Endothelial cell of umbilical vein (primary cell): ENCODE data around the gene TRIM45. TPM values are rescaled to one million over a fixed set of nuclear protein-coding genes. Genes with fewer than 3 reads are reported as not detected.

ENCODE experiments used
- BruUV-seq: library from RNA; stranded (reverse); fragments of 400-500 nt; replicated peaks from 2 replicates; lab custom pipeline; 2021; lab: Mats Ljungman, UMichigan
- CTCF ChIA-PET: fragments of 300-600, 350-600 bp; sonication (Branson Sonifier 250); formaldehyde crosslinking; loops from one replicate; lab custom pipeline; 2021; ENCODE audit warnings: antibody characterized with exemption, inconsistent platforms; lab: Charles Lee
- POLR2A ChIA-PET: fragments of 300-600, 350-600 bp; sonication (Branson Sonifier 250); formaldehyde crosslinking; loops from one replicate; lab custom pipeline; 2021; ENCODE audit warnings: antibody characterized with exemption, inconsistent platforms; lab: Charles Lee
- DNase-seq: peaks from one replicate; pipeline ENCODE4 v3.0.0-alpha.2; 2011; ENCODE audit warnings: low read depth, low spot score
- FAIRE-seq: peaks from 2 replicates; lab custom pipeline; 2011; peaks lifted over from hg19 to GRCh38; lab: Jason Lieb, UNC
- H2AFZ ChIP-seq: 2 replicates; pipeline ENCODE4 v1.6.0; 2012; ENCODE audit warnings: low read depth, low read length, control low read depth, inconsistent platforms
- H3K27ac ChIP-seq: 2 replicates; pipeline ENCODE4 v1.5.1; 2011; ENCODE audit warnings: low read depth, mild to moderate bottlenecking, control low read depth, low read length, moderate library complexity; ENCODE audit not compliant: insufficient read depth
- H3K27me3 ChIP-seq, 2 experiments: 2 replicates each; pipeline versions ENCODE4 v1.6.0 to v1.6.1; 2011; ENCODE audit warnings: low read length in 2 of 2, mixed read lengths in 1 of 2; ENCODE audit not compliant: control insufficient read depth in 2 of 2, insufficient read depth in 2 of 2
- H3K36me3 ChIP-seq, 2 experiments: 2 replicates in 1 of 2; 3 replicates in 1 of 2; pipeline ENCODE4 v1.5.1; 2011; ENCODE audit warnings: low read length in 2 of 2, mild to moderate bottlenecking in 1 of 2, moderate library complexity in 1 of 2; ENCODE audit not compliant: control insufficient read depth in 2 of 2, insufficient read depth in 2 of 2; ENCODE audit errors: extremely low read depth in 1 of 2
- H3K4me1 ChIP-seq: 3 replicates; pipeline ENCODE4 v1.5.1; 2011; ENCODE audit warnings: mild to moderate bottlenecking, low read length; ENCODE audit not compliant: control insufficient read depth, insufficient read depth; ENCODE audit errors: extremely low read depth
- H3K4me2 ChIP-seq: 2 replicates; pipeline ENCODE4 v1.6.1; 2011; ENCODE audit warnings: low read length, control low read depth, mixed read lengths; ENCODE audit not compliant: insufficient read depth
- H3K4me3 ChIP-seq, 3 experiments: fragments of 200-600 bp in 1 of 3; sonication (generic), shearing (Covaris generic) in 1 of 3; replicated peaks in 1 of 3; 2 replicates each; pipeline ENCODE4 v1.5.1; 2011 to 2016; ENCODE audit warnings: control low read depth in 3 of 3, low read length in 3 of 3, mild to moderate bottlenecking in 2 of 3, inconsistent platforms in 1 of 3, low read depth in 1 of 3, moderate library complexity in 1 of 3; ENCODE audit not compliant: insufficient read depth in 1 of 3
- H3K79me2 ChIP-seq: 2 replicates; pipeline ENCODE4 v1.6.0; 2012; ENCODE audit warnings: low read length, inconsistent platforms; ENCODE audit not compliant: control insufficient read depth, insufficient read depth
- H3K9ac ChIP-seq: replicated peaks from 2 replicates; pipeline ENCODE3; 2011; ENCODE audit warnings: low read length, control low read depth; ENCODE audit not compliant: insufficient read depth; ENCODE audit errors: extremely low read depth
- H3K9me1 ChIP-seq: replicated peaks from 3 replicates; pipeline ENCODE4 v1.6.0; 2011; ENCODE audit warnings: mild to moderate bottlenecking, low read length; ENCODE audit not compliant: control insufficient read depth, insufficient read depth; ENCODE audit errors: extremely low read depth
- H3K9me3 ChIP-seq: replicated peaks from 2 replicates; pipeline ENCODE4 v1.5.1; 2012; ENCODE audit warnings: low read length, inconsistent platforms; ENCODE audit not compliant: control insufficient read depth, insufficient read depth
- H4K20me1 ChIP-seq: replicated peaks from 2 replicates; pipeline ENCODE3; 2011; ENCODE audit warnings: mild to moderate bottlenecking, low read length; ENCODE audit not compliant: control insufficient read depth, insufficient read depth; ENCODE audit errors: extremely low read depth
- CTCF ChIP-seq, 2 donors: IDR thresholded peaks; 1 replicate in 1 of 2; 2 replicates in 1 of 2; pipeline ENCODE4 v1.5.1; 2011; ENCODE audit warnings: low read length in 2 of 2, mild to moderate bottlenecking in 2 of 2, moderate library complexity in 2 of 2, control low read depth in 1 of 2, inconsistent platforms in 1 of 2, low read depth in 1 of 2; ENCODE audit not compliant: insufficient read depth in 1 of 2; ENCODE audit errors: extremely low read depth in 1 of 2
- EZH2 ChIP-seq: IDR thresholded peaks from 2 replicates; pipeline ENCODE4 v1.6.1; 2012; ENCODE audit warnings: borderline replicate concordance, low read depth, mild to moderate bottlenecking, moderate library complexity, low read length, inconsistent platforms; ENCODE audit not compliant: severe bottlenecking
- FOS ChIP-seq: IDR thresholded peaks from 2 replicates; pipeline ENCODE4 v1.6.1; 2011; ENCODE audit warnings: mild to moderate bottlenecking, low read length, moderate library complexity, borderline replicate concordance; ENCODE audit not compliant: insufficient read depth
- GATA2 ChIP-seq: IDR thresholded peaks from 2 replicates; pipeline ENCODE4 v1.7.0; 2011; ENCODE audit warnings: low read depth, mild to moderate bottlenecking, moderate library complexity, mixed read lengths, low read length; ENCODE audit not compliant: insufficient read length, insufficient read depth
- JUN ChIP-seq: IDR thresholded peaks from 2 replicates; pipeline ENCODE4 v1.6.1; 2011; ENCODE audit warnings: borderline replicate concordance, low read depth; ENCODE audit not compliant: insufficient read length, insufficient read depth
- MAX ChIP-seq: IDR thresholded peaks from 2 replicates; pipeline ENCODE4 v1.6.1; 2011; ENCODE audit not compliant: insufficient read depth, insufficient read length
- MYC ChIP-seq: IDR thresholded peaks from one replicate; pipeline ENCODE4 v1.6.1; 2011; ENCODE audit warnings: mild to moderate bottlenecking, low read depth, low read length
- POLR2A ChIP-seq: IDR thresholded peaks from 2 replicates; pipeline ENCODE4 v1.6.1; 2012; ENCODE audit warnings: low read depth, mild to moderate bottlenecking, control low read depth, low read length
- POLR2AphosphoS5 ChIP-seq: IDR thresholded peaks from 2 replicates; pipeline ENCODE4 v1.6.1; 2012; ENCODE audit warnings: low read depth, mild to moderate bottlenecking, control low read depth, low read length, moderate library complexity; ENCODE audit not compliant: insufficient read depth
- dilution Hi-C: fragments of 300-500 bp; cut with MboI; formaldehyde crosslinking; loops from one replicate; pipeline ENCODE4 v1.15.0; 2019; ENCODE audit warnings: low sequenced_read_pairs; ENCODE audit not compliant: extremely low pct_ligation_motif_present
- intact Hi-C: fragments of 100-400 bp; cut with micrococcal nuclease; formaldehyde crosslinking; loops from one replicate; pipeline ENCODE4 v1.10.0; 2022
- polyA plus RNA-seq, 4 experiments: library from polyadenylated mRNA; depleted of rRNA in 3 of 4; stranded (reverse) in 3 of 4; unstranded in 1 of 4; fragments of >200 nt; gene quantifications; 2 replicates each; pipeline versions ENCODE4 v1.2.1 to v1.2.3, GENCODE V29; 2011 to 2012; ENCODE audit warnings: missing spikeins in 1 of 4
- total RNA-seq: library from RNA; stranded (reverse); gene quantifications from 2 replicates; pipeline ENCODE4 v1.2.3, GENCODE V29; 2021

Gene TRIM45
- total and polyA plus RNA-seq, 2 donors (not counting 3 experiments of a cell fraction or from before 2014, with no cell fraction given) = 2.9 to 3.1 TPM

- intact Hi-C loops = no loop called here
These were observed 6.7 kb downstream of the TRIM45 start for GRCh38 chr1:117114877-117115276.

More at GRCh38 chr1:117114877-117115276, 6.7 kb downstream of the TRIM45 start:
- no peak overlapping the region for H3K9ac ChIP-seq
- H3K9me1 ChIP-seq = no peaks in the 10 kb centered on the region
- CTCF ChIA-PET = interaction anchor here (1.2 to 3.5 kb wide), 3 partner anchors 10 to 21 kb away, joined by 4 to 15 read pairs (median 11); no protein-coding TSS in a partner anchor
- H4K20me1 ChIP-seq = no peaks in the 10 kb centered on the region
- TF ChIP-seq JUN = no peak
- TF ChIP-seq EZH2 = no peak
- no peak for TF ChIP-seq MYC
- TF ChIP-seq POLR2A = no peak
- no peak for TF ChIP-seq MAX
- no peak for TF ChIP-seq GATA2
- no peak for TF ChIP-seq FOS
- TF ChIP-seq CTCF (IDR thresholded peaks at IDR 0.05; ENCODE audit: extremely low read depth in 1 of 2, insufficient read depth in 1 of 2, low read depth in 1 of 2, low read length in 2 of 2) = no peak
- TF ChIP-seq POLR2AphosphoS5 = no peak
- no peak overlapping the region for H3K4me2 ChIP-seq
- no peaks in the 10 kb centered on the region for H3K36me3 ChIP-seq
- H3K9me3 ChIP-seq = no peaks in the 10 kb centered on the region
- dilution Hi-C loops = no loop called here
- H3K79me2 ChIP-seq = no peaks in the 10 kb centered on the region
- H3K27ac ChIP-seq = no peak overlapping the region
- no peaks in the 10 kb centered on the region for H3K27me3 ChIP-seq
- no peak for DNase-seq
- H2AFZ ChIP-seq = no peak overlapping the region
- no TSS peak for BruUV-seq
- H3K4me1 ChIP-seq = peaks cover 10% of the 10 kb centered on the region
- FAIRE-seq = no peak
- H3K4me3 ChIP-seq = no peak overlapping the region
- POLR2A ChIA-PET = no interaction called here
